Thoracic aorta (tissue), 2 donors: ENCODE measurements around the gene ARHGAP10. TPM values are rescaled to one million over a fixed set of nuclear protein-coding genes. Genes with fewer than 3 reads are reported as not detected.

Experiments
- ATAC-seq: fragments of 150-250 bp; one replicate; pipeline ENCODE4 v1.8.0; 2017; ENCODE audit warnings: low read depth; ENCODE audit not compliant: insufficient number of reproducible peaks, low FRiP score
- DNase-seq: peaks from one replicate; pipeline ENCODE4 v3.0.0-alpha.2; 2020; ENCODE audit warnings: low spot score
- H3K27ac ChIP-seq, 2 donors: fragments of 200-600 bp; sonication (generic); 1 replicate in 1 of 2; 2 replicates in 1 of 2; pipeline ENCODE4 v1.5.1; 2016; ENCODE audit warnings: mild to moderate bottlenecking in 2 of 2, moderate library complexity in 2 of 2
- H3K27me3 ChIP-seq: fragments of 200-600 bp; sonication (generic); replicated peaks from 2 replicates; pipeline ENCODE4 v1.6.0; 2016; ENCODE audit warnings: mild to moderate bottlenecking; ENCODE audit not compliant: insufficient read depth
- H3K36me3 ChIP-seq: fragments of 200-600 bp; sonication (generic); one replicate; pipeline ENCODE4 v1.5.1; 2016
- H3K4me1 ChIP-seq, 2 donors: fragments of 200-600 bp; sonication (generic); 1 replicate in 1 of 2; 2 replicates in 1 of 2; pipeline versions ENCODE4 v1.5.1 to v1.6.0; 2016; ENCODE audit warnings: low read depth in 2 of 2, mild to moderate bottlenecking in 1 of 2; ENCODE audit not compliant: control insufficient read depth in 1 of 2
- H3K4me3 ChIP-seq: fragments of 200-600 bp; sonication (generic); 2 replicates; pipeline ENCODE4 v1.5.1; 2016; ENCODE audit warnings: mild to moderate bottlenecking
- H3K9me3 ChIP-seq: fragments of 200-600 bp; sonication (generic); 2 replicates; pipeline ENCODE4 v1.5.1; 2016
- total RNA-seq, 2 donors: library from RNA; depleted of rRNA; stranded (reverse); fragments of >200 nt; gene quantifications; one replicate each; pipeline versions ENCODE4 v1.1.0 to v1.2.3, GENCODE V29; 2016
- TF ChIP-seq, protein P1 (sequence below): fragments of 200-600 bp; sonication (generic); IDR thresholded peaks from one replicate; pipeline ENCODE4 v1.5.1; 2019; ENCODE audit warnings: antibody characterized with exemption

Gene ARHGAP10
- total RNA-seq, 2 donors from 2014 or later, result 195 to 211 TPM

DNA sequence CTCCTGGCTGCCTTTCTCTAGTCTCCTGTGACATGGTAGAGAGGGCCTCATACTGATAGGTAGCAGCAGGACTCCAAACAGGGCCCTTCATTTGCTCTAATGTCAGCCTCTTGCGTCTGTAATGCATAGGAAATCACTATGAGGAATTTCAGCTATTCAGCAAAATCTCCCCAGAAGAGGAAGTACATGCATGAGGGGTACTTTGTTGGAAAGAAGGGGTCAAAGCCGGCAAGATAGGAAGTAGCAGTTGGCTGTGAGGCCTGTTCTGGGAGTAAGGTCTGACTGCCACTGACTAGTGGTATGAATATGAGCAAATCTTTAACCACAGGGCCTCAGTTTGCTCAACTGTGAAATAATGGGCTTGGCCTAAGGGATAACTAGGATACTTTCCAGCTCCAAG, 283.2 kb downstream of the ARHGAP10 start:
- Histone ChIP-seq H3K27me3 (no peaks in the 10 kb centered on the region), H3K36me3 (no peaks in the 10 kb centered on the region), H3K9me3 (no peaks in the 10 kb centered on the region), H3K4me1 (peaks cover 20 to 42% of the 10 kb centered on the region in 2 donors), H3K27ac (no peak overlapping the region), H3K4me3 (no peak overlapping the region)
- TF ChIP-seq, protein P1, sequence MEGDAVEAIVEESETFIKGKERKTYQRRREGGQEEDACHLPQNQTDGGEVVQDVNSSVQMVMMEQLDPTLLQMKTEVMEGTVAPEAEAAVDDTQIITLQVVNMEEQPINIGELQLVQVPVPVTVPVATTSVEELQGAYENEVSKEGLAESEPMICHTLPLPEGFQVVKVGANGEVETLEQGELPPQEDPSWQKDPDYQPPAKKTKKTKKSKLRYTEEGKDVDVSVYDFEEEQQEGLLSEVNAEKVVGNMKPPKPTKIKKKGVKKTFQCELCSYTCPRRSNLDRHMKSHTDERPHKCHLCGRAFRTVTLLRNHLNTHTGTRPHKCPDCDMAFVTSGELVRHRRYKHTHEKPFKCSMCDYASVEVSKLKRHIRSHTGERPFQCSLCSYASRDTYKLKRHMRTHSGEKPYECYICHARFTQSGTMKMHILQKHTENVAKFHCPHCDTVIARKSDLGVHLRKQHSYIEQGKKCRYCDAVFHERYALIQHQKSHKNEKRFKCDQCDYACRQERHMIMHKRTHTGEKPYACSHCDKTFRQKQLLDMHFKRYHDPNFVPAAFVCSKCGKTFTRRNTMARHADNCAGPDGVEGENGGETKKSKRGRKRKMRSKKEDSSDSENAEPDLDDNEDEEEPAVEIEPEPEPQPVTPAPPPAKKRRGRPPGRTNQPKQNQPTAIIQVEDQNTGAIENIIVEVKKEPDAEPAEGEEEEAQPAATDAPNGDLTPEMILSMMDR, result no peak
- no peak for DNase-seq
- ATAC-seq, result no peak

DNA sequence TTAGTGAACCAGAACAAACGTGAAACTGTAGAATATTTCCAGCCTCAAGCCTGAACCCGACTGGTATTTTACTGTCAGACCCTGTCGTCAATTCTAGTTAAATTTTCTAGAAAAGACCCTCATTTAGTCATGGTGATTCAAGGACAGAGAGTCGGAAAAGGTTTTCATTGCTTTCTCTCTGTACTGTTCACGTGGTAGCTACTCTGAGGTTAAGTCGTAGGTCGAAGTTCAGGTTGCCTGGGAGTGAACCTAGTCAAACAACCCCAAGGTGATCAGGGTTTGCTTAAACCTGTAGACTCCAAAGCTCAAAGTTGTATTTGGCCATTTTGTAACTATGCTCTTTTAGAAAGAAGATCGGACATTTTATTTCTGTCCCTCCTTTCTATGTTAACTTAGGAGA, 283.6 kb downstream of the ARHGAP10 start:
- Histone ChIP-seq H3K36me3 (no peaks in the 10 kb centered on the region), H3K4me3 (no peak overlapping the region), H3K4me1 (peaks cover 20 to 42% of the 10 kb centered on the region in 2 donors), H3K27me3 (no peaks in the 10 kb centered on the region), H3K27ac (no peak overlapping the region), H3K9me3 (no peaks in the 10 kb centered on the region)
- no peak for DNase-seq
- ATAC-seq, result no peak
- TF ChIP-seq, protein P1, result no peak

DNA sequence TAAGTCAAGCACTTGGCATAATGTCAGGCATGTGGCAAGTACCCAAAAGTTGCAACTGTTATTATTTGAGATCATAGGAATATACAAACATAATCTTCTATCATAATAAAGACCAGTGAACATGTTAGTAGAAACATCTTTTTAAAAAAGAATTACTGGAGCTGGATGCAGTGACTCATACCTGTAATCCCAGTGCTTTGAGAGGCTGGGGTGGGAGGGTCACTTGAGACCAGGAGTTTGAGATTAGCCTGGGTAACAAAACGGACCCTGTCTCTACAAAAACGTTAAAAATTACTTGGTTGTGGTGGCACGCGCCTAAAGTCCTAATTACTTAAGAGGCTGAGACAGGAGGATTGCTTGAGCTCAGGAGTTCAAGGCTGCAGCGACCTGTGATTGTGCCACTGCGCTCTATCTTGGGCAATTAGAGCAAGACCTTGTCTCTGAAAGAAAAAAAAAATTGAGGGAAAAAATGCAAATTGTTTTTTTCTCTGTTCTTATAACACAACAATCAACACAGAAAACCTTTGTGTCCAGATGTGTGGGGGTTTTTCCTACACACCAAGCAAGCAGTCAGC, 284.3 kb downstream of the ARHGAP10 start:
- no peak overlapping the region for H3K27ac ChIP-seq
- peaks cover 20 to 46% of the 10 kb centered on the region in 2 donors for H3K4me1 ChIP-seq
- no peaks in the 10 kb centered on the region for H3K27me3 ChIP-seq
- no peaks in the 10 kb centered on the region for H3K36me3 ChIP-seq
- DNase-seq, result no peak
- ATAC-seq, result no peak
- TF ChIP-seq, protein P1, result no peak
- H3K9me3 ChIP-seq, result no peaks in the 10 kb centered on the region
- H3K4me3 ChIP-seq, result no peak overlapping the region

DNA sequence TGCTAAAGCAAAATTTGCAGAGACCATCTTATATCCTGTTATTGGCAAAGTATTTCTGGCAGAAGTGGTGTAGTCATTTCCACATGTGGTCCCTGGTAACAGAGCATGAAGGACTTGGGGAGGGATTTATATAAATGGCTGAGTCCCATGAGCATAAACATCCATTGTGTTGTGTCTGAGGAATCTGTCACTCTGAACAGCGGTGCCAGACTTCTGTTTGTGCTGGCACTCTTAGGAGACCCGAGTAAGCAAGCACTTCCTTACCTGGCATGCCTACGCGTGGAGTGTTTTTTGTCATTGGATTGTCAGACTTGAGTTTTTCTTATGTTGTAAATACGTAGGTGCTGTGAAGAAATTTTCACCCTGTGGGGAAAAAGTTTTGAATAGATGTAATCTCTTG, 285.9 kb downstream of the ARHGAP10 start:
- TF ChIP-seq, protein P1, result no peak
- H3K4me1 ChIP-seq, result peaks cover 32 to 63% of the 10 kb centered on the region in 2 donors
- H3K36me3 ChIP-seq, result no peaks in the 10 kb centered on the region
- ATAC-seq (no peak), DNase-seq (no peak)
- H3K9me3 ChIP-seq, result no peaks in the 10 kb centered on the region
- H3K4me3 ChIP-seq, result no peak overlapping the region
- H3K27me3 ChIP-seq, result no peaks in the 10 kb centered on the region
- H3K27ac ChIP-seq, result no peak overlapping the region

DNA sequence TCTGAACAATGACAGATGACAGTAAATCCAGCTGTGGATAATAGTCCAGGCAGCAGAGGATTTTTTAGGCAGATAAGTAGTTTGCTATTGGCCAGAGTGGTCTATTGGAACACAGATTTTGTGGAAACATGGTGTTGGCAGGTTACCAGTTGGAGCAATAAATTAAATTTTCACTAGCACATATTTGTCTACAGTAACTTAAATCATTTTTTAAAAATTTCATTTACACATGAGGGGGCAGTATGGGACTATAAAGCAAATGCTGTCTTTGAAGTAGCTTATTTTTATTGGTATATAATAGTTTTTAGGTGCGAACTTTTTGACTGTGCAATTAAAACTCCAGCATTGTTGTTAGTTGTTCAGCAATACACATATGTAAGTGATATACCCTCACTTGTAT, 289.8 kb downstream of the ARHGAP10 start:
- no peak for ATAC-seq
- Histone ChIP-seq H3K36me3 (no peaks in the 10 kb centered on the region), H3K4me1 (peaks cover 31 to 79% of the 10 kb centered on the region in 2 donors), H3K27ac (no peak overlapping the region), H3K27me3 (no peaks in the 10 kb centered on the region), H3K9me3 (no peaks in the 10 kb centered on the region), H3K4me3 (no peak overlapping the region)
- TF ChIP-seq, protein P1, result no peak
- no peak for DNase-seq
